Lower leg skin (tissue), 3 donors: ENCODE measurements around the gene HOXA7.

Experiments used
- POLR2A ChIP-seq, 2 donors: fragments of 450-650 bp; IDR thresholded peaks; one replicate each; pipeline ENCODE4 v1.6.1; 2016 to 2017; ENCODE audit warnings: antibody characterized with exemption in 2 of 2, mild to moderate bottlenecking in 1 of 2, moderate library complexity in 1 of 2
- TF ChIP-seq, protein P1 (sequence below), 3 donors: fragments of 450-650 bp; IDR thresholded peaks; one replicate each; pipeline ENCODE4 v1.5.1; 2016; ENCODE audit warnings: antibody characterized with exemption in 3 of 3, mild to moderate bottlenecking in 3 of 3, moderate library complexity in 2 of 3

DNA sequence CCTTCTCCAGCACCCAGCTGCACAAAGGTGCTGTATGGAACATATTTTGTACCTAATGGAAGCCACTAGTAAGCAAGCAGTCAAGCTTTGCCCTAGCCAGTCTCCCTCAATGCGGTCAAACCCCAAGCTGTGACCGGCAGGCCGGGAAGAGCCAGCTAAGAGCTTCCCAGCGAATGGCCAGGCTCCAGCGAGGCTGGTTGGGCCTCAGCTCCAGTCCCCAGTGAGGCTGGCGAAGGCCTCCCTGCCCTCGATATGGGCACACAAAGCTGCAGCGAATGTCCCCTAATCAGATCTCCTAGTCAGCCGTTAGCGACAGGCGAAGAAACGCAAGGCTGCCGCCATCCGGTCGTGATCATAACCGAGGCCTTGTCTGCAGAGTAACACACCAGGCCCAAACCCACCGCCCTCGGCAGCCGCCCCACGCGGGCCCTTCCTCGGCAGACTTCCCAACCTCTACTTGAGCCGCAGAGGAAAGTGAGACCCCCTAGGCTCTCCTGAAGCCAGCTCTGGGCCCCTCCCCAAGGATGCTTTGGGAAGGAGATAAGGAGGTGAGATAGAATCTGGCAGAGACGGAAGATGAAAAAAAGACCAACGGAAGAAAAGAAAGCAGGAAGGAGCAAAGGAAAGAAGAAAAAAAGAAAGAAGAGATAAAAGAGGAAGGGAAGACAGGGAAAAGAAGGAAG, 11.9 kb upstream of the HOXA7 start:
- TF ChIP-seq, protein P1, sequence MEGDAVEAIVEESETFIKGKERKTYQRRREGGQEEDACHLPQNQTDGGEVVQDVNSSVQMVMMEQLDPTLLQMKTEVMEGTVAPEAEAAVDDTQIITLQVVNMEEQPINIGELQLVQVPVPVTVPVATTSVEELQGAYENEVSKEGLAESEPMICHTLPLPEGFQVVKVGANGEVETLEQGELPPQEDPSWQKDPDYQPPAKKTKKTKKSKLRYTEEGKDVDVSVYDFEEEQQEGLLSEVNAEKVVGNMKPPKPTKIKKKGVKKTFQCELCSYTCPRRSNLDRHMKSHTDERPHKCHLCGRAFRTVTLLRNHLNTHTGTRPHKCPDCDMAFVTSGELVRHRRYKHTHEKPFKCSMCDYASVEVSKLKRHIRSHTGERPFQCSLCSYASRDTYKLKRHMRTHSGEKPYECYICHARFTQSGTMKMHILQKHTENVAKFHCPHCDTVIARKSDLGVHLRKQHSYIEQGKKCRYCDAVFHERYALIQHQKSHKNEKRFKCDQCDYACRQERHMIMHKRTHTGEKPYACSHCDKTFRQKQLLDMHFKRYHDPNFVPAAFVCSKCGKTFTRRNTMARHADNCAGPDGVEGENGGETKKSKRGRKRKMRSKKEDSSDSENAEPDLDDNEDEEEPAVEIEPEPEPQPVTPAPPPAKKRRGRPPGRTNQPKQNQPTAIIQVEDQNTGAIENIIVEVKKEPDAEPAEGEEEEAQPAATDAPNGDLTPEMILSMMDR (IDR thresholded peaks at IDR 0.05): no peak
- no peak for TF ChIP-seq POLR2A (IDR thresholded peaks at IDR 0.05)
